ENCODE results near the gene SIAH3. TPM values are rescaled to one million over a fixed set of nuclear protein-coding genes. Genes with fewer than 3 reads are reported as not detected.

The SIAH3 gene
- total and polyA plus RNA-seq, 3 donors from 2014 or later, result 0.19 to 0.47 (median 0.36) TPM

GRCh38 chr13:45834411-45834994, 17.1 kb downstream of the SIAH3 start:
- no peaks in the 10 kb centered on the region for H3K9me3 ChIP-seq
- no peak overlapping the region for H3K4me3 ChIP-seq
- no peak for DNase-seq
- no peak overlapping the region for H3K27ac ChIP-seq
- H3K36me3 ChIP-seq (ENCODE audit: low read depth, missing control alignments), result no peaks in the 10 kb centered on the region
- intact Hi-C loops (cut with DNase I; ENCODE audit: low total_unique reads), result no loop called here
- no peak for TF ChIP-seq CTCF (IDR thresholded peaks at IDR 0.05)
- no peak for TF ChIP-seq POLR2A (IDR thresholded peaks at IDR 0.05)
- whole genome bisulfite sequencing, 2 donors, result 85 to 89% methylated on average over 7 of the region's 7 CpGs
- H3K4me1 ChIP-seq, result no peaks in the 10 kb centered on the region
- no peaks in the 10 kb centered on the region for H3K27me3 ChIP-seq

GRCh38 chr13:45833663-45834375, 17.7 kb downstream of the SIAH3 start:
- H3K27ac ChIP-seq, result no peak overlapping the region
- no peak for DNase-seq

GRCh38 chr13:45833242-45833641, 18.3 kb downstream of the SIAH3 start:
- Histone ChIP-seq H3K27me3 (no peaks in the 10 kb centered on the region), H3K4me1 (no peaks in the 10 kb centered on the region), H3K36me3 (ENCODE audit: low read depth, missing control alignments) (no peaks in the 10 kb centered on the region), H3K9me3 (no peaks in the 10 kb centered on the region), H3K4me3 (no peak overlapping the region), H3K27ac (no peak overlapping the region)
- no peak for DNase-seq
- intact Hi-C loops (cut with DNase I; ENCODE audit: low total_unique reads), result no loop called here
- 85 to 89% methylated on average over 4 of the region's 4 CpGs for whole genome bisulfite sequencing, 2 donors
- TF ChIP-seq POLR2A (IDR thresholded peaks at IDR 0.05), result no peak
- no peak for TF ChIP-seq CTCF (IDR thresholded peaks at IDR 0.05)

More at GRCh38 chr13:45833663-45834375, 17.7 kb downstream of the SIAH3 start:
- no peaks in the 10 kb centered on the region for H3K4me1 ChIP-seq
- TF ChIP-seq CTCF (IDR thresholded peaks at IDR 0.05), result no peak
- TF ChIP-seq POLR2A (IDR thresholded peaks at IDR 0.05), result no peak
- intact Hi-C loops (cut with DNase I; ENCODE audit: low total_unique reads), result no loop called here
- H3K4me3 ChIP-seq, result no peak overlapping the region
- H3K9me3 ChIP-seq, result no peaks in the 10 kb centered on the region
- WGBS, 2 donors, result 45 to 56% methylated on average over 5 of the region's 5 CpGs
- H3K36me3 ChIP-seq (ENCODE audit: low read depth, missing control alignments), result no peaks in the 10 kb centered on the region
- H3K27me3 ChIP-seq, result no peaks in the 10 kb centered on the region

GRCh38 chr13:45831851-45832250, 19.7 kb downstream of the SIAH3 start:
- no peak for DNase-seq
- H3K4me3 ChIP-seq, result no peak overlapping the region
- no peaks in the 10 kb centered on the region for H3K4me1 ChIP-seq
- H3K27ac ChIP-seq, result no peak overlapping the region
- TF ChIP-seq CTCF (IDR thresholded peaks at IDR 0.05) (no peak), POLR2A (IDR thresholded peaks at IDR 0.05) (no peak)
- H3K36me3 ChIP-seq (ENCODE audit: low read depth, missing control alignments), result no peaks in the 10 kb centered on the region
- 93 to 98% methylated on average over 4 of the region's 4 CpGs for WGBS, 2 donors
- no peaks in the 10 kb centered on the region for H3K27me3 ChIP-seq
- intact Hi-C loops (cut with DNase I; ENCODE audit: low total_unique reads), result no loop called here
- H3K9me3 ChIP-seq, result no peaks in the 10 kb centered on the region

GRCh38 chr13:45830121-45830520, 21.4 kb downstream of the SIAH3 start:
- WGBS, 2 donors, result 80 to 83% methylated on average over 5 of the region's 5 CpGs
- no peak overlapping the region for H3K27ac ChIP-seq

More at GRCh38 chr13:45830121-45830520, 21.4 kb downstream of the SIAH3 start:
- TF ChIP-seq CTCF (IDR thresholded peaks at IDR 0.05) (no peak), POLR2A (IDR thresholded peaks at IDR 0.05) (no peak)
- DNase-seq, result no peak
- intact Hi-C loops (cut with DNase I; ENCODE audit: low total_unique reads), result no loop called here
- no peaks in the 10 kb centered on the region for H3K27me3 ChIP-seq
- H3K4me3 ChIP-seq, result no peak overlapping the region
- H3K4me1 ChIP-seq, result no peaks in the 10 kb centered on the region
- no peaks in the 10 kb centered on the region for H3K9me3 ChIP-seq
- H3K36me3 ChIP-seq (ENCODE audit: low read depth, missing control alignments), result no peaks in the 10 kb centered on the region
